ENCODE data around the gene JADE1. TPM values are rescaled to one million over a fixed set of nuclear protein-coding genes. Genes with fewer than 3 reads are reported as not detected.

The JADE1 gene
- 10 to 100 TPM; 22.2 to 27.3 TPM for total RNA-seq

DNA sequence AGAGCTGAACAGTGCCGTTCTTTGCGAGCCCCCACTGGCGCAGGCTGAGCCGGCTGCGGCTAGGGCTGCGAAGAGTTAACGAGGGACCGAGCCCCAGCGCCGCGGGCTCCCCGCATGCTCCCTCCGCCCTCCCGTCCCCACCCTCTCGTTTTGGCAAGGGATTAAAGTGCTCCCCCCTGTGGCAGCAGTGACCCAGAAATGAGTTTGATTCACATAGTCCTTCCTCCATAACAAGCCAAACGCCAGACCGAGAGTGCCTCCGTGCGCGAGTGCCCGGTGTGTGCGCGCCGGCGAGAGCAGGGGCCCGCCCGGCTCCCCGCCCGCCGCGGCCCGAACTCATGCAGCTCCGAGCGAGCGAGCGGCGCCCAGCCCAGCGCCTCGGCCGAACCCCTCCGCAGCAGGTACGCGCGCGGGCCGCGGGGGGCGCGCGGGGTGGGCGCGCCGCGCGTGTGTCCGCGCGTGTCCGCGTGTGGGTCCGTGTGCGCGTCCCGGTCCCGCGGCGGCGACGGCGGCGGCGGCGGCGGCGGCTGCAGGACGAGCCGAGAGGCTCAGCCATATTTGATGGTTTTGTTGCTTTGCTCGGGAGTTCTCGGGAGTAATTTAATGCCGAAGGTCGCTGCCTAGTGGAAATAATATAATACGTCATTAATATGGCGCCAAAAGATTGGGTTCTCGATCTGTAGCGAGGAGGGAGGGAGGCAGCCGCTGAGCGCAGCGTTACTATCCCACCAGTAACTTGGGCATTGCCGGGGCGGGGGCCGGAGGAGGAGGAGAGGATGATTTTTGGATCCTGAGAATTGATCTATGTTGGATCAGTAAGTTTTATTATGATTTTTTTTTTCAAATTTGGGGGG lies at the start of gene JADE1:
TSS of gene JADE1 (plus strand) at position 224 of the 854 bp plus-strand sequence. CDS start 22,059 bp downstream, outside the sequence.
- H3K4me3 Mint-ChIP-seq: peak within 1 kb of the TSS; percentile 80

DNA sequence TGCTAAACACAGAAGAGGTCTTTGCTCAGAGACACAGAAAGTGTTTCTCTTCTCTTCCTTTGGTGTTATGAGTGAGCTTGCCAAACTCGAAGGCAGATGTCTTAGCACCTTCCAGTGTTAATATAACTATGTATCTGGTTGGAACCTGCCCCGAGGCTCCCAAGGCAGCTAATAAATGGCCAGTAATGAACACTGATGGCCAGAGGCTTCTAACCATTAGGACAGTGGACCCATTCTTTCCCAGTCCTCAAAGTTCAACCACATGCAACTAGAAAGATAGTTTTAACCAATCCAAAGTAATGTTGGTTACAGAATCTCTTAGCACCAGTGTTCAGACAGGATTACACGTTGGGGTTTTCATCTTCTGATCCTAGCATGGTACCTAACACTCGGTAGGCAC lies 42.7 kb upstream of the JADE1 start:
- no peaks in the 10 kb centered on the region for H3K36me3 Mint-ChIP-seq (ENCODE audit: low read depth)
- no peaks in the 10 kb centered on the region for H3K27me3 Mint-ChIP-seq
- H3K27ac Mint-ChIP-seq: no peak overlapping the region
- H3K9me3 Mint-ChIP-seq: no peaks in the 10 kb centered on the region
- no peaks in the 10 kb centered on the region for H3K4me1 Mint-ChIP-seq
- no peak for ATAC-seq (replicated peaks)
- H3K4me3 Mint-ChIP-seq: no peak overlapping the region

More for the DNA sequence above, at the start of gene JADE1:
- H3K4me1 Mint-ChIP-seq: peaks cover 10% of the 10 kb centered on the region
- no peaks in the 10 kb centered on the region for H3K36me3 Mint-ChIP-seq (ENCODE audit: low read depth)
- H3K27ac Mint-ChIP-seq: peak within 1 kb of the TSS; percentile 75
- peak; percentile 75 for ATAC-seq (replicated peaks)
- H3K9me3 Mint-ChIP-seq: no peaks in the 10 kb centered on the region
- no peaks in the 10 kb centered on the region for H3K27me3 Mint-ChIP-seq

DNA sequence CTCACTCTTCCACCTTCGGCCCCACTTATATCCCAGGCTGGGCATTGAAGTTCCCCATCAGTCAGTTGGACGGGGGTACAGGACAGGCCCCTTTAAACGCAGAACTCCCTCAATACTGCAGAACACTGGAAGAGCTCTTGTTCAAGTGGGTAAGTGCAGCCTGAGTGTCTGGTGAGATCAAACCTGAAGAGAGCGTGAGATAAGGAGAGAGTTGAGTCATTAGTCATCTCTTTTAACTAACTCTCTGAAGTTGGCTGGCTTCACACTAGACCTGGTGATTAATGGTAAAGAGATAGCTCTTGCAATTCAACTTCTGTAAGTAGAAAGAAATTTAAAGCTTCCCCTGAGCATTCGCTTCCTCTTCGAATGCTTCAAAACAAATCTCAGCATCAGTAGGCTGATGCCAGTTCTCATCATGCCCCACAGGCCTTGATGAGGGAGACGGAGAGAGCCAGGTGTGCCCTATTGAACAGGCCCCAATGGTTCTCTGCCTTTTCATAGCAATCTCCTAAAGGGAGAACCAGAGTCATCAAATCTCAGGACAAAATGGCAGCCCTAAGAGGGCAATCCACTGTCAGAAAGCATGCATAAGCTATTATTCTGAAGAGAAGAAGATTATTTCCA lies 41.0 kb upstream of the JADE1 start:
- no peak overlapping the region for H3K27ac Mint-ChIP-seq

DNA sequence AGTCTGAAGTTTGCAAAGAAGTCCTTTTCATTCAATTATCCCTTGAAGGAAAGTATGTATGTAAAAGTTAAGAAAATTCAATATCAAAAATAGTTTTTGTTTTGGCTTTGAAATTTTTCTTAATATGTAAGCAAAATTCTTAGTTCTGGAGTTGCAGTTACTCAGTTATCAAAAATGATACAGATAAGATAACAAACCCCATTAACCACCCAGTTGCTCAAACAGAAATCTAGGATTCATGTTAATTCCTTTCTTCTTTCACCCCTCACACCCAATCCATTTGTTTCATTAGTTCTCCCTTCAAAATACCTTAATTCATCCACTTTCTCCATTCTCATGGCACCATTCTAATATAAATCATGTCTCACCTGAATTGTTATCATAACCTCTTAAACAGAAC lies 40.5 kb upstream of the JADE1 start:
- H3K9me3 Mint-ChIP-seq: no peaks in the 10 kb centered on the region
- no peak overlapping the region for H3K27ac Mint-ChIP-seq
- H3K4me1 Mint-ChIP-seq: no peaks in the 10 kb centered on the region
- no peak overlapping the region for H3K4me3 Mint-ChIP-seq
- H3K27me3 Mint-ChIP-seq: peaks cover 3% of the 10 kb centered on the region
- no peak for ATAC-seq (replicated peaks)
- no peaks in the 10 kb centered on the region for H3K36me3 Mint-ChIP-seq (ENCODE audit: low read depth)

More for the DNA sequence above, 41.0 kb upstream of the JADE1 start:
- Mint-ChIP-seq H3K4me1 (no peaks in the 10 kb centered on the region), H3K4me3 (no peak overlapping the region), H3K9me3 (no peaks in the 10 kb centered on the region), H3K27me3 (peaks cover 3% of the 10 kb centered on the region), H3K36me3 (ENCODE audit: low read depth) (no peaks in the 10 kb centered on the region)
- ATAC-seq (replicated peaks): no peak

DNA sequence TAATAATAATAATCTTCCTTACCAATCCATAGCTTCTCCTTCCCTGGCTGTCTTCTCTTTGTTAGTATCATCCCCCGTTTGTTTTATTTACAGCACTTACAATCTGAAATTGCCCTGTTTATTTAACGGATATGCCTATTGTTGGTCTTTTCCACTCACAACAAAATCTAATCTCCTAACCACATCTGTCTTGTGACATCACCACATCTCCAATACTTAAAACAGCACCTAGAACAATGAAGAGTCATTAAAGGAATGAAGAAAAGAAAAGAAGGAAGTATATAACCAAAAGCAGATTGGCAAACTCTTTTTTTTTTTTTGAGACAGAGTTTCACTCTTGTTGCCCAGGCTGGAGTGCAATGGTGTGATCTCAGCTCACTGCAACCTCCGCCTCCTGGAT lies 38.7 kb upstream of the JADE1 start:
- no peak for ATAC-seq (replicated peaks)
- peaks cover 4% of the 10 kb centered on the region for H3K27me3 Mint-ChIP-seq
- no peaks in the 10 kb centered on the region for H3K9me3 Mint-ChIP-seq
- no peak overlapping the region for H3K27ac Mint-ChIP-seq
- no peak overlapping the region for H3K4me3 Mint-ChIP-seq
- H3K36me3 Mint-ChIP-seq (ENCODE audit: low read depth): no peaks in the 10 kb centered on the region
- H3K4me1 Mint-ChIP-seq: no peaks in the 10 kb centered on the region

DNA sequence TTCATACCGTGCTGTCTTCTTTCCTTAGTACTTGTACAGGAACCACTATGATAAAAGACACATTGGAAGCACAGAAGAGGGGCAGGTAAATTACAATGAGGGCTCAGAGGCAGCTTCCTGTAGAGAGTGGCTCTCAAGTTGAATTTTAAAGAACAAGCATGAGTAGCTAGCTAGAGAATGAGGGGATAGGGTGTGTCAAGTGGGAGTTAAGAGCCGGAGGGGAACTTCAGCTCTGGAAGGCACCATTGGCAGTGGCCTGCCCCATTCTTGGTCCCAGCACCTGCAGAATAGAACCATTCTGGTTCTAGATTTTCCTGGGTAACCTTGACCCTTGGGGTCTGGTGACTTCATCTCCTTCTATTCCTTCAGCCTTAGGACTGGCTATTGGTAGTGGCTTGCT lies 34.0 kb upstream of the JADE1 start:
- no peak overlapping the region for H3K4me3 Mint-ChIP-seq
- no peak for ATAC-seq (replicated peaks)
- no peak overlapping the region for H3K27ac Mint-ChIP-seq
- peaks cover 21% of the 10 kb centered on the region for H3K27me3 Mint-ChIP-seq
- H3K9me3 Mint-ChIP-seq: no peaks in the 10 kb centered on the region
- no peaks in the 10 kb centered on the region for H3K36me3 Mint-ChIP-seq (ENCODE audit: low read depth)
- no peaks in the 10 kb centered on the region for H3K4me1 Mint-ChIP-seq

DNA sequence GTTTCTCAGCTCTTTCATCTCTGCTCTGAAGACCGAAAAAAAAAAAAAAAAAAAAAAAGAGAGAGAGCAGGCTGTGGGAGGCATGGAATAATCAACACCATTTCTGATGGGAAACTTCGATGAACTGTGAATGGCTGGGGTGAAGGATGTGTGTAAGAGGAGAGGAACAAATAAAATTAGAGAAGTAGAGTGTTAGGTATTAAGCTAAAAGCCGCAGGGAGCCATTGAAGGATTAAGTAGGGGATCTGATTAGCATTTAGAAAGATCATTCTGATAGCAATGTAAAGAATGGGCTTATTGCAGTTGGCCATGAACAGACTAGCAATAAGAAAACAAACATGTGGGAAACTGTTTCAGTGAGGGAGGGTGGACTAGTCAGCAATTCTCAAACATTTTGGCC lies 33.6 kb upstream of the JADE1 start:
- Mint-ChIP-seq H3K27ac (no peak overlapping the region), H3K36me3 (ENCODE audit: low read depth) (no peaks in the 10 kb centered on the region), H3K4me1 (no peaks in the 10 kb centered on the region), H3K4me3 (no peak overlapping the region), H3K27me3 (peaks cover 21% of the 10 kb centered on the region), H3K9me3 (no peaks in the 10 kb centered on the region)
- no peak for ATAC-seq (replicated peaks)

DNA sequence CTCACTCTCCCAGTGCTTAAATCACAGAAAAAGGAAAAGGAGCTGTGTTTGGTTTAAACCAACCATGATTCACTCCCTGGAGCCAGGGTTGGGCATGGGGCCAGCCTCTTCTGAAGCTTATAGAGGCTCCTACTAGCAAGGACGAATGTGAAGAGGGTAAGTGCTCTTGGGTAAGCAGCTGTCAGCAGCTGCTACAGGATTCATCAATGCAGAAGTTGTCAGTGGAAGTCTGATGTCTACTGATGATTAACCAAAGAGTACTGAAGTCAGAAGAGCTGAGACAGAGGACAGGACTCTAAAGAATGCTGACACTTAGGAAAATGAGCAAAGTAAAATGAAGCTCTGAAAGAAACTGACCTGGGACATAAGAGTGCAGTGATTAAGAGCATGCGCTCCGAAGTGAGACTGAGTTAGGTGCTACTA lies 32.7 kb upstream of the JADE1 start:
- ATAC-seq (replicated peaks): no peak
- peaks cover 21% of the 10 kb centered on the region for H3K27me3 Mint-ChIP-seq
- no peaks in the 10 kb centered on the region for H3K9me3 Mint-ChIP-seq
- H3K27ac Mint-ChIP-seq: no peak overlapping the region
- H3K4me3 Mint-ChIP-seq: no peak overlapping the region
- no peaks in the 10 kb centered on the region for H3K36me3 Mint-ChIP-seq (ENCODE audit: low read depth)
- H3K4me1 Mint-ChIP-seq: no peaks in the 10 kb centered on the region

DNA sequence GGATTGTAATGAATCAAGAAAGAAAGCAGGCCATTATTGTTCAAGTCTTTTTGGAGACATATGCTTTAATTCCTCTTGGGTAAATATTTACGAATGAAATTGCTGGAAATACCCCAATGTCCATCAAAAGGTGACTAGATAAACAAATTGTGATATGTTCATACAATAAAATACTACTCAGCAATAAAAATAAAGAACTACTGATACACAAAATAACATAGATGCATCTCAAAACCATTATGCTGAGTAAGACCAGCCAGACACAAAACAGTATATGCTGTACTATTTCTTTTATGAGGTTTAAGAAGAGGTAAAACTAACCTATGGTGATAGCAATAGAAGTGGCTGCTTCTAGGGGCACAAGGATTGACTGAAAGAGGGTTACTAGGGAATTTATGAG lies 28.8 kb upstream of the JADE1 start:
- Mint-ChIP-seq H3K4me3 (no peak overlapping the region), H3K27ac (peak overlapping the region; percentile 32), H3K9me3 (no peaks in the 10 kb centered on the region), H3K27me3 (peaks cover 17% of the 10 kb centered on the region), H3K4me1 (no peaks in the 10 kb centered on the region), H3K36me3 (ENCODE audit: low read depth) (no peaks in the 10 kb centered on the region)
- ATAC-seq (replicated peaks): no peak

DNA sequence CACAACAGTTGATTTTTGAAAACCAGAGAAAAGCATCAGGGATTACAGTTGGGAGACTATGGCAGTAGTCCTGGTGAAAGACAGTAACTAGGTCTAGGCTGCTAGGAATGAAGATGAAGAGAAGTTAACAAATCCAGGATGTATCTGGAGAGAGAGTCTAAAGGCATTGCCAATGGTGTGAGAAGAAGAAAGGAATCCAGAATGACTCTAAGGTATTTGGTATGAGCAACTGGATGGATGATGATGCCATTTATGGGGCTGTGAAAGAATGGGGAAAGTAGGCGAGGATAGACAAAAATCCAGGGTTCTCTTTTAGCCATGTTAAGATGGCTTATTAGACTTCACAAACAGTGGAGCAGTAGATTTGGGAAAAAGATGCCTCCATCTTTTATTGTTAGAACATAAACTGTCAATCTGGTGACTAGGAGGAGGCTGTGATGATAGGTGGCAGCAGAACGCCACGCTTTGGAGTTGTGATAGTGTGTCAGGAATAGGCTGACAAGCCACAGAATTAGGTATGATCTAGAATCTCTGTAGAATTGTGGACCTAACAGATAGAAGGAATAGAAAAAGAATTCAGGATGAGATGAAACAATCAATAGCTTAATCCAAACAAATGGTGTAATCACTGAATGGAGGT lies 27.3 kb upstream of the JADE1 start:
- H3K9me3 Mint-ChIP-seq: no peaks in the 10 kb centered on the region
- no peaks in the 10 kb centered on the region for H3K36me3 Mint-ChIP-seq (ENCODE audit: low read depth)
- no peak overlapping the region for H3K4me3 Mint-ChIP-seq
- H3K27me3 Mint-ChIP-seq: peaks cover 11% of the 10 kb centered on the region
- no peaks in the 10 kb centered on the region for H3K4me1 Mint-ChIP-seq
- no peak overlapping the region for H3K27ac Mint-ChIP-seq
- ATAC-seq (replicated peaks): peak; percentile 74

DNA sequence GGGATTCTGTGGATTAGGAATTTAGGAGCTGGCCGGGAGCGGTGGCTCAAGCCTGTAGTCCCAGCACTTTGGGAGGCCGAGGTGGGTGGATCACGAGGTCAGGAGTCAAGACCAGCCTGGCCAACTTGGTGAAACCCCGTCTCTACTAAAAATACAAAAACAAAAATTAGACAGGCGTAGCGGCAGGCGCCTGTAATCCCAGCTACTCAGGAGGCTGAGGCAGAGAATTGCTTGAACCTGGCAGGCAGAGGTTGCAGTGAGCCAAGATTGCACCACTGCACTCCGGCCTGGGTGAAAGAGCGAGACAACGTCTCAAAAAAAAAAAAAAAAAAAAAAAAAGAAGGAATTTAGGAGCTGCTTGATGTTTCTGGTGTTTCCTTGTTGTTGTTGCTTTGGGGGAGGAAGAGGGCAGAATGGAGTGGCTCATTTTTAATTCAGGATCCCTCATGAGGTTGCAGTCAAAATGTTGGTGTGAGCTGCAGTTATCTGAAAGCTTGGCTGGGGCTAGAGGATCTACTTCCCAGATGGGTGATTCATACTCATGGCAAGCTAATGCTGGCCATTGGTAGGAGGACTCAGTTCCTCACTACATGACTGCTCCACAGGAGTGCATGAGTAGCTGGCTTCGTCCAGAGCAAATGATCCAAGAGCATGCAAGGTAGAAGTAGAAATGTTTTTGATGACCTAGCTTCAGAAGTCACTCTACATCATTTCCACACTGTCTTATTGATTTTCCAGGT lies 26.5 kb upstream of the JADE1 start:
- H3K9me3 Mint-ChIP-seq: no peaks in the 10 kb centered on the region
- peaks cover 8% of the 10 kb centered on the region for H3K27me3 Mint-ChIP-seq
- H3K36me3 Mint-ChIP-seq (ENCODE audit: low read depth): no peaks in the 10 kb centered on the region
- H3K4me3 Mint-ChIP-seq: no peak overlapping the region
- H3K4me1 Mint-ChIP-seq: no peaks in the 10 kb centered on the region
- no peak overlapping the region for H3K27ac Mint-ChIP-seq
- no peak for ATAC-seq (replicated peaks)

DNA sequence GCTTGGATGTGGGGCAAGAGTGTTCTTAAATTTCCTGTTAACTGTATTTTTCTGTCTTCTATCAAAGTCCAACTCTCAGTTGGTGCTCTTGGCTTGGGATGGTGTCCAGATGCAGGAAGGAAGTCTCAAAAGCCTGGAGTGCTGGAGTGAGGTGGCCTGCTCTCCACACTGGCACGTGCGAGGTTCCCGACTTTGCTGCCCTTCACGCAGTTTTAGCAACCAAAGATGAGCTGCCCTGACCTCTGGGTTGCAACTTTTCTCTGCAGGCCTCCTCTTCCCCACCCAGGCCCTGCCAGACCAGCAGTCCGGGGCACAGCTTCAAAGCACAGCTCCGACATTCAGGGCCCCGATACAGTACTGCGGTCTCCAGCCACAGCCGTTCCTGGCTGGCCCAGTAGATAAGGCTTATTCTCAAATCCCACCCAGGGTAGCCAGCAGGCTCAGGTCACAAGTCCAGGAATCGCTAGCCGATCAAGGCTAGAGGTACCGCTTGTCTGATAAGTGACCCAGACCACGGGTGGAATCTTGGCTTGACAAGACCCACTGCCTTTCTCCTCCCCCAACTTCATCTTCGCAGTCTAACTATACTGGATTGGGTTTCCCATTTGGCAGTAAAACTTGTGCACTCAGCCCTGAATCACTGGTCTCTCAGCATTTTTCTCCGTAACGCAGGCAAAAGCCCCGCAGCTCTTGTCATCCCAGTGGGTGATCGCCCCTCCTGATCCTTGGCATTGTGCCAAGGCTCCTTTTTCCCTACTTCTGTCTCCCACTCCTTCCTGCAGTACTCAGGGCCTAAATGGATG lies 21.8 kb upstream of the JADE1 start:
- Mint-ChIP-seq H3K27ac (no peak overlapping the region), H3K9me3 (no peaks in the 10 kb centered on the region), H3K36me3 (ENCODE audit: low read depth) (no peaks in the 10 kb centered on the region), H3K27me3 (no peaks in the 10 kb centered on the region), H3K4me1 (no peaks in the 10 kb centered on the region), H3K4me3 (no peak overlapping the region)
- no peak for ATAC-seq (replicated peaks)

DNA sequence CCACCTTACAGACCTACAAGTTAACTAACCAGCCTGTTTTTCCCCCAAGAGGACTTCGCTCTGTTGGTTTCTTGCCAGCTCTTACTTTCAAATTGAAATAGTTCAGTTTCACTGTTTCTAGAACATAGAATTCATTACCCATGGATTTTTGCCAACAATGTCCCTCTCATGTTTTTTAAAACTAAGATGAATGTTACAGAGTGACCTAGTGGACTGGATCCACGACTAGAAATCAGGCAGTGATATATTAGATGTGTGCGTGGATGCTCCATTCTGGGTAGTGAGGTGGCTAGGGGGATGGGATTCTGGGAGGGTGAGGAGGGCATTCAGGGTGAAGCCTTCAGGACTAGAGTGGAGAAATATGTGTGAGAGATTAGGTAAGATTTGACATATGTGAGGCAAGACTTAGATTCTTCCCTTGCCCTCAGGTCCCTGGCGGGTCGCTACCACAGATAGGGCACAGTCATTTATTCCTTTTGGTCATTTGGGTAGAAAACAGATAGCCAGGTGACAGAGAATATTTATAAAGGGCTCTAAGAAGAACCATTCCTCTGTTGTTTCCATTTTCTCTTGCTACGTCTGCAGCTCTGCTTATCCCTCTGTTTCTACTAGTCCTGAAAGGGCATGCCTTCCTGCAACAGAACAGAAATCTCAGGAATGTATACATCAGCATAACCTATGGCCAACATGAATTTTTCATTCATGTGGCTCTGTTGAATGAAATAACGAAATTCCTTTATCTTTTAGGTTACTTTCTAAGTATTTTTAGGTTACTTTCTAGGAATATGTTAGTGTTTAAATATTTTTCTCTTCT lies 15.4 kb upstream of the JADE1 start:
- Mint-ChIP-seq H3K4me3 (no peak overlapping the region), H3K36me3 (ENCODE audit: low read depth) (no peaks in the 10 kb centered on the region), H3K27ac (no peak overlapping the region), H3K27me3 (no peaks in the 10 kb centered on the region), H3K4me1 (peaks cover 4% of the 10 kb centered on the region), H3K9me3 (no peaks in the 10 kb centered on the region)
- no peak for ATAC-seq (replicated peaks)

All from activated T-helper 17 cell treated with anti-CD3 and anti-CD28 coated beads, Interleukin-2, amount 50 U/mL, for 72 hours (primary cell).